CD14-positive monocyte (primary cell): ENCODE data around the gene MRPL36. TPM values are rescaled to one million over a fixed set of nuclear protein-coding genes. Genes with fewer than 3 reads are reported as not detected.

Experiments
- DNase-seq, 3 donors: peaks; one replicate each; pipeline ENCODE4 v3.0.0-alpha.2; 2011 to 2022
- H2AFZ ChIP-seq: 2 replicates; pipeline ENCODE4 v1.6.0; 2012; ENCODE audit warnings: mild to moderate bottlenecking, low read depth, low read length, inconsistent platforms; ENCODE audit not compliant: insufficient read depth, poor library complexity, severe bottlenecking
- H3K27ac ChIP-seq, 2 donors: 1 replicate in 1 of 2; 2 replicates in 1 of 2; pipeline ENCODE4 v1.5.1; 2012 to 2013; ENCODE audit warnings: low read length in 2 of 2, control low read depth in 1 of 2, inconsistent platforms in 1 of 2, low read depth in 1 of 2, mild to moderate bottlenecking in 1 of 2
- H3K27me3 ChIP-seq, 2 donors: one replicate each; pipeline versions ENCODE4 v1.6.0 to v1.6.1; 2011 to 2013; ENCODE audit warnings: low read length in 2 of 2; ENCODE audit not compliant: control insufficient read depth in 2 of 2, insufficient read depth in 2 of 2
- H3K36me3 ChIP-seq, 2 donors: replicated peaks in 1 of 2; 1 replicate in 1 of 2; 2 replicates in 1 of 2; pipeline versions ENCODE4 v1.5.1 to v1.6.1; 2012 to 2013; ENCODE audit warnings: low read length in 2 of 2, control low read depth in 1 of 2, inconsistent platforms in 1 of 2, mild to moderate bottlenecking in 1 of 2; ENCODE audit not compliant: insufficient read depth in 2 of 2, control insufficient read depth in 1 of 2
- H3K4me1 ChIP-seq, 2 donors: 1 replicate in 1 of 2; 2 replicates in 1 of 2; pipeline versions ENCODE4 v1.5.1 to v1.6.1; 2012 to 2013; ENCODE audit warnings: low read length in 2 of 2, control low read depth in 1 of 2, inconsistent platforms in 1 of 2, mild to moderate bottlenecking in 1 of 2, moderate library complexity in 1 of 2; ENCODE audit not compliant: insufficient read depth in 2 of 2, control insufficient read depth in 1 of 2
- H3K4me2 ChIP-seq: replicated peaks from 2 replicates; pipeline ENCODE3; 2012; ENCODE audit warnings: low read length, moderate library complexity, mild to moderate bottlenecking; ENCODE audit not compliant: poor library complexity, severe bottlenecking; ENCODE audit errors: extremely low read depth
- H3K4me3 ChIP-seq, 3 experiments: fragments of 200-600 bp in 1 of 3; sonication (generic) in 1 of 3; replicated peaks in 1 of 3; 1 replicate in 2 of 3; 2 replicates in 1 of 3; pipeline ENCODE4 v1.5.1; 2011 to 2013; ENCODE audit warnings: low read length in 3 of 3, mild to moderate bottlenecking in 3 of 3, control low read depth in 2 of 3, low read depth in 2 of 3, inconsistent platforms in 1 of 3, moderate library complexity in 1 of 3
- H3K79me2 ChIP-seq: 2 replicates; pipeline ENCODE4 v1.6.0; 2012; ENCODE audit warnings: mild to moderate bottlenecking, control low read depth, inconsistent platforms, low read length, moderate library complexity; ENCODE audit not compliant: insufficient read depth
- H3K9ac ChIP-seq: 2 replicates; pipeline ENCODE4 v1.6.0; 2017; ENCODE audit warnings: low read length, mild to moderate bottlenecking; ENCODE audit not compliant: insufficient read depth, poor library complexity, severe bottlenecking
- H3K9me3 ChIP-seq, 2 donors: replicated peaks in 1 of 2; 1 replicate in 1 of 2; 2 replicates in 1 of 2; pipeline versions ENCODE4 v1.5.1 to v1.6.1; 2012 to 2013; ENCODE audit warnings: low read length in 2 of 2, control low read depth in 1 of 2; ENCODE audit not compliant: control insufficient read depth in 1 of 2, insufficient read depth in 1 of 2
- H4K20me1 ChIP-seq: 2 replicates; pipeline ENCODE4 v1.6.0; 2012; ENCODE audit warnings: mild to moderate bottlenecking, low read length, control low read depth, moderate library complexity; ENCODE audit not compliant: insufficient read depth
- H3K27ac Mint-ChIP-seq, 7 donors: one replicate each; pipeline ENCODE4 v1.8.0; 2020; ENCODE audit warnings: mild to moderate bottlenecking in 7 of 7, mixed read lengths in 7 of 7, moderate library complexity in 6 of 7, inconsistent platforms in 2 of 7
- H3K27me3 Mint-ChIP-seq, 3 donors: one replicate each; pipeline ENCODE4 v1.8.0; 2021 to 2022; ENCODE audit warnings: low read depth in 3 of 3, mild to moderate bottlenecking in 3 of 3, mixed read lengths in 3 of 3, moderate library complexity in 3 of 3, inconsistent platforms in 1 of 3
- H3K36me3 Mint-ChIP-seq, 2 donors: one replicate each; pipeline ENCODE4 v1.8.0; 2020; ENCODE audit warnings: mixed read lengths in 2 of 2, inconsistent platforms in 1 of 2, mild to moderate bottlenecking in 1 of 2
- H3K4me1 Mint-ChIP-seq: one replicate; pipeline ENCODE4 v1.8.0; 2020; ENCODE audit warnings: mild to moderate bottlenecking, mixed read lengths
- H3K4me3 Mint-ChIP-seq, 2 donors: one replicate each; pipeline ENCODE4 v1.8.0; 2020; ENCODE audit warnings: mild to moderate bottlenecking in 2 of 2, mixed read lengths in 2 of 2, moderate library complexity in 1 of 2
- H3K9me3 Mint-ChIP-seq, 7 donors: one replicate each; pipeline ENCODE4 v1.8.0; 2020 to 2022; ENCODE audit warnings: mixed read lengths in 7 of 7, mild to moderate bottlenecking in 6 of 7, moderate library complexity in 6 of 7, inconsistent platforms in 2 of 7
- WGBS: methylation state at CpG from one replicate; pipeline ENCODE4 v1.1.5; 2013; ENCODE audit warnings: missing lambda C conversion rate; ENCODE audit not compliant: insufficient coverage; 5-methylcytosine and 5-hydroxymethylcytosine counted together
- intact Hi-C, 2 donors: fragments of 100-400 bp; cut with micrococcal nuclease; formaldehyde crosslinking; loops; one replicate each; pipeline versions ENCODE4 v1.15.0 to v1.15.1; 2023
- polyA plus RNA-seq, 3 donors: library from polyadenylated mRNA; depleted of rRNA in 1 of 3; unstranded in 2 of 3; stranded (reverse) in 1 of 3; fragments of 300-500 nt in 2 of 3; fragments of >200 nt in 1 of 3; fragmentation: Illumina TruSeq in 2 of 3; gene quantifications; 1 replicate in 2 of 3; 2 replicates in 1 of 3; pipeline ENCODE4 v1.2.3, GENCODE V29; 2012 to 2021
- TF ChIP-seq, protein P1 (sequence below): fragments of 200-600 bp; IDR thresholded peaks from one replicate; pipeline ENCODE4 v1.8.0; 2022; ENCODE audit warnings: antibody characterized with exemption, mild to moderate bottlenecking

Gene MRPL36
- polyA plus RNA-seq, 3 donors, result 17.9 to 81.7 (median 65.9) TPM

GRCh38 chr5:1762121-1762882, 37.3 kb downstream of the MRPL36 start:
- H3K79me2 ChIP-seq, result no peaks in the 10 kb centered on the region
- H3K9me3 ChIP-seq, result no peaks in the 10 kb centered on the region
- intact Hi-C loops, result loop anchor here in 1 of 2 donors (10.0 kb wide), 1 partner anchor 272 kb away; no protein-coding TSS in a partner anchor
- H3K4me1 ChIP-seq, result no peaks in the 10 kb centered on the region
- peaks cover 0 to 8% (median 0%) of the 10 kb centered on the region in 7 donors for H3K9me3 Mint-ChIP-seq
- H3K36me3 Mint-ChIP-seq, result no peaks in the 10 kb centered on the region
- no peaks in the 10 kb centered on the region for H3K27me3 ChIP-seq
- no peaks in the 10 kb centered on the region for H3K36me3 ChIP-seq
- no peaks in the 10 kb centered on the region for H3K4me1 Mint-ChIP-seq
- H3K27ac ChIP-seq, result no peak overlapping the region
- no peaks in the 10 kb centered on the region for H4K20me1 ChIP-seq
- DNase-seq, result peak in 1 of 3 donors; percentile 1
- no peak overlapping the region for H2AFZ ChIP-seq
- TF ChIP-seq, protein P1, sequence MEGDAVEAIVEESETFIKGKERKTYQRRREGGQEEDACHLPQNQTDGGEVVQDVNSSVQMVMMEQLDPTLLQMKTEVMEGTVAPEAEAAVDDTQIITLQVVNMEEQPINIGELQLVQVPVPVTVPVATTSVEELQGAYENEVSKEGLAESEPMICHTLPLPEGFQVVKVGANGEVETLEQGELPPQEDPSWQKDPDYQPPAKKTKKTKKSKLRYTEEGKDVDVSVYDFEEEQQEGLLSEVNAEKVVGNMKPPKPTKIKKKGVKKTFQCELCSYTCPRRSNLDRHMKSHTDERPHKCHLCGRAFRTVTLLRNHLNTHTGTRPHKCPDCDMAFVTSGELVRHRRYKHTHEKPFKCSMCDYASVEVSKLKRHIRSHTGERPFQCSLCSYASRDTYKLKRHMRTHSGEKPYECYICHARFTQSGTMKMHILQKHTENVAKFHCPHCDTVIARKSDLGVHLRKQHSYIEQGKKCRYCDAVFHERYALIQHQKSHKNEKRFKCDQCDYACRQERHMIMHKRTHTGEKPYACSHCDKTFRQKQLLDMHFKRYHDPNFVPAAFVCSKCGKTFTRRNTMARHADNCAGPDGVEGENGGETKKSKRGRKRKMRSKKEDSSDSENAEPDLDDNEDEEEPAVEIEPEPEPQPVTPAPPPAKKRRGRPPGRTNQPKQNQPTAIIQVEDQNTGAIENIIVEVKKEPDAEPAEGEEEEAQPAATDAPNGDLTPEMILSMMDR, result no peak
- no peak overlapping the region for H3K9ac ChIP-seq
- H3K4me2 ChIP-seq, result no peak overlapping the region
- H3K27ac Mint-ChIP-seq, result no peak overlapping the region
- H3K27me3 Mint-ChIP-seq, result peaks cover 5 to 27% (median 13%) of the 10 kb centered on the region in 3 donors
- no peak overlapping the region for H3K4me3 ChIP-seq
- H3K4me3 Mint-ChIP-seq, result peak overlapping the region in 1 of 2 donors; percentile 21
- 79% methylated on average over 15 of the region's 25 CpGs for WGBS

GRCh38 chr5:1761453-1761755, 38.2 kb downstream of the MRPL36 start:
- Histone ChIP-seq H3K36me3 (no peaks in the 10 kb centered on the region), H3K4me3 (no peak overlapping the region), H2AFZ (no peak overlapping the region), H3K4me1 (no peaks in the 10 kb centered on the region), H3K9me3 (no peaks in the 10 kb centered on the region), H3K27ac (no peak overlapping the region), H4K20me1 (no peaks in the 10 kb centered on the region), H3K4me2 (no peak overlapping the region), H3K79me2 (no peaks in the 10 kb centered on the region), H3K9ac (no peak overlapping the region), H3K27me3 (no peaks in the 10 kb centered on the region)
- intact Hi-C loops, result loop anchor here in 1 of 2 donors (10.0 kb wide), 1 partner anchor 273 kb away; no protein-coding TSS in a partner anchor
- no peaks in the 10 kb centered on the region for H3K36me3 Mint-ChIP-seq
- TF ChIP-seq, protein P1, result no peak
- peaks cover 0 to 8% (median 3%) of the 10 kb centered on the region in 7 donors for H3K9me3 Mint-ChIP-seq
- DNase-seq, result no peak
- no peak overlapping the region for H3K4me3 Mint-ChIP-seq
- WGBS, result 84% methylated on average over 10 of the region's 11 CpGs
- H3K27ac Mint-ChIP-seq, result no peak overlapping the region
- peaks cover 7 to 29% (median 13%) of the 10 kb centered on the region in 3 donors for H3K27me3 Mint-ChIP-seq
- no peaks in the 10 kb centered on the region for H3K4me1 Mint-ChIP-seq
